Measurements from ENCODE around the gene TOPBP1.

- TF ChIP-seq POLR2A (IDR thresholded peaks at IDR 0.05; ENCODE audit: low read depth, low read length) (peak; percentile 92), TAF1 (IDR thresholded peaks at IDR 0.05; ENCODE audit: borderline replicate concordance, low read depth, low read length) (peak; percentile 82), POLR2AphosphoS5 (IDR thresholded peaks at IDR 0.05; ENCODE audit: low read depth, low read length) (peak; percentile 89)
Measured at GRCh38 chr3:133661454-133662277, at the start of gene TOPBP1.
